ENCODE data around the gene CABLES2.

- TF ChIP-seq, protein P1, sequence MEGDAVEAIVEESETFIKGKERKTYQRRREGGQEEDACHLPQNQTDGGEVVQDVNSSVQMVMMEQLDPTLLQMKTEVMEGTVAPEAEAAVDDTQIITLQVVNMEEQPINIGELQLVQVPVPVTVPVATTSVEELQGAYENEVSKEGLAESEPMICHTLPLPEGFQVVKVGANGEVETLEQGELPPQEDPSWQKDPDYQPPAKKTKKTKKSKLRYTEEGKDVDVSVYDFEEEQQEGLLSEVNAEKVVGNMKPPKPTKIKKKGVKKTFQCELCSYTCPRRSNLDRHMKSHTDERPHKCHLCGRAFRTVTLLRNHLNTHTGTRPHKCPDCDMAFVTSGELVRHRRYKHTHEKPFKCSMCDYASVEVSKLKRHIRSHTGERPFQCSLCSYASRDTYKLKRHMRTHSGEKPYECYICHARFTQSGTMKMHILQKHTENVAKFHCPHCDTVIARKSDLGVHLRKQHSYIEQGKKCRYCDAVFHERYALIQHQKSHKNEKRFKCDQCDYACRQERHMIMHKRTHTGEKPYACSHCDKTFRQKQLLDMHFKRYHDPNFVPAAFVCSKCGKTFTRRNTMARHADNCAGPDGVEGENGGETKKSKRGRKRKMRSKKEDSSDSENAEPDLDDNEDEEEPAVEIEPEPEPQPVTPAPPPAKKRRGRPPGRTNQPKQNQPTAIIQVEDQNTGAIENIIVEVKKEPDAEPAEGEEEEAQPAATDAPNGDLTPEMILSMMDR (IDR thresholded peaks at IDR 0.05): no peak
- no peak for TF ChIP-seq POLR2A (IDR thresholded peaks at IDR 0.05)
These were observed 44.9 kb upstream of the CABLES2 start for GRCh38 chr20:62451970-62452369.
